ENCODE results near the gene CBL.

- TF ChIP-seq CTCF (IDR thresholded peaks at IDR 0.05) (no peak), POLR2AphosphoS5 (IDR thresholded peaks at IDR 0.05; ENCODE audit: insufficient read depth in 1 of 2, low read depth in 1 of 2) (no peak)
Observed at GRCh38 chr11:119293461-119293860, 87.3 kb downstream of the CBL start.
